NCI-H2107 treated with DMSO at 0.1 percent for 48 hours (cell line): ENCODE measurements around the gene SELENON.

Experiments used
- DNase-seq: peaks from one replicate; lab custom pipeline; 2025; ENCODE audit not compliant: unreplicated experiment; lab: John Stamatoyannopoulos, UW

SELENON gene

GRCh38 chr1:25770541-25771220, 29.3 kb upstream of the SELENON start:
- no peak for DNase-seq

DNA sequence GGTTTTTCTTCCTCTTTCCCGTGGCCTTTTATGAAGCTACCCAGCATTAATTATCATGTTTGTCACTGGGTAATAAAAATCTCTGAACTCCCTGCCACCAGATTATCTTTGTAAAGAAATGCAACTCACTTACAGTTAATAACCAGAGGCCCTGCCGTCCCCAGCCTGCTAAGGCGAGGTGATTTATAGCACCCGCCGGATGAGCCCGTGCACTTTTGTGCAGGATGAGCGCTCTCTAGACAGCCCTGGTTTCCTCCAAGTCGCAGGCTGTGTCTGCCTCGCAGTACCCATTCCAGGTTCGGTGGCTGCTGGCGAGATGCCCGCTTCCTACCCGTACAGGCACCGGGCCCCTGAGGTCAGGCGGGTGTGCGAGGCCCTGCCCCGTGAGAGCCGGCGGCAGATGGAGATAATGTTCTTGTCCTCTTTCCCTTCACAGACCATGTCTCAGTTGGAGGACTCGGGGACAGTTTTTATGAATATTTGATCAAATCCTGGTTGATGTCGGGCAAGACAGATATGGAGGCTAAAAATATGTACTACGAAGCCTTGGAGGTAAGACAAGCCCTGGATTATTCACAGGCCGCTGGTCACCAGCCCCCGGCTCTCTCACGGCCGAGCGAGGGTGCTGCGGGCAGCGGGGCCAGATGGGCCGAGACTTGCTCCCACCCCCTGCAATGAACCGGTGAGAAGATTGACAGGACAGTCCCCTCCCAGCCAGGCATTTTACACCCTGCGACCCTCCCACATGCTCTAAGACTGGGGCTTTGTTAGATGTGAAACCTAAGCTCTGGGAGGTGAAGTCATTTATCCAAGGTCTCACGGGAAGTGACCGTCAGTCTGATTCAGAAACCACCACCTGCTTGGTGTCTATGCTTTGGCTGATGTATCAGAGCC, 28.5 kb upstream of the SELENON start:
- DNase-seq: no peak

DNA sequence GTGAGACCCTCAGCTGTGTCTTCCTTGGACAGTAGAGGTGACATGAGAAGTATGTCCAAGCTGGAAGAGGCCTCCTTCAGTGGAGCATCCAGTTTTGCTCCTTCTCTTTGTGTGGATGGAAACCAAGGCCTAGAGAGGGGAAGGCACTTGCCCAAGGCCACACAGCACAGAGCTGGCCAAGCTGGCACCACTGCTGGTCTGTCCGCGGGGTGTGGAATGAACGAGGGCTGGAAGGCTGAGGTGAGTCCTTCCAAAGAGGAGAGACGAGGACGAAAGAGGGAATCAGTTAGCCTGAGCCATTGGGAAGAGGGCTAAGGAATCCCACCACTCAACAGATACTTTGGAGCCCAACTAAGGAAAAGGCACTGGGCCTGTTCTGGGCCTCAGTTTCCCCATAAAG, 27.8 kb upstream of the SELENON start:
- DNase-seq: no peak

- DNase-seq: no peak
Measured at GRCh38 chr1:25772692-25773245, 27.2 kb upstream of the SELENON start.

GRCh38 chr1:25773441-25774125, 26.4 kb upstream of the SELENON start:
- no peak for DNase-seq

GRCh38 chr1:25774206-25774803, 25.7 kb upstream of the SELENON start:
- no peak for DNase-seq

DNA sequence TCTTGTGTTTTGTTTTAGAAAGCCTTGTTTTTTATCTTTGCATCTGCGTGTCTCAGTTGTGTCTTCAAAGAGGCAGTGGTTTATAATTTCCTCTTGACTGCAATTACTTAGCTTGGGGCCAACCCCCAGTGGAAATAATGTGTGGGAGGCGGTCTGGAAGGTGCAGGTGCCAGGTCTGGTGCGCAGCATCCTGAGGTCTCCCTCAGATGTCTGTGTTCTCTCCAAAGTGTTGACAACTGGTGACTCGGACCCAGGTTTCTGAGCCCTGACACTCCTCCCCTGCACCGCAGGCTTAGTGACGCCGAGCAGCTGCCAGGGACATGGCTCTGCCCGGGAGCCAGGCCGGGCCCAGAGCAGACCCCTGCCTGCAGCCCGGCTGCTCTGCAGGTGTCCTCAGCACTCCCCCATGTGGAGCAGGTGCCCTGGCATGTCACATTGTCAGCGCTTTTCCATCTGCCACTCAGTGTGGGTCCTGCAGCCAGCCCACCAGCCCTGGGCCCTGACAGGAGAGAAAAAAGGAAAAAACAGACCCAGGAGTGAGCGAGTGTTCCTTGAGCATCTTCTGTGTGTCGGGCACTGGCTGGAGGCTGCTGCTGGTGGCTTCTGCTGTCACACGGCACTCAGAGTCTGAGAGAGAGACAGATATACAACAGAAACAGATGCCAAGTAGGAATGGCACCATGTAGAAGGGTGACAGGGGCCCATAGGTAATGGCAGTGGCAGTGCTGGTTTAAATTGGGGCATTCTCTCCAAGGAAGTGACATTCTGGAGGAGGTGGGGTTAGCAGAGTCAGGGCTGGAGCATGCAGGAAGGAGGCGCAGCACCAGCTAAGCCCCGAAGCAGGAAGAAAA, 24.8 kb upstream of the SELENON start:
- DNase-seq: peak; percentile 92

- no peak for DNase-seq
Measured at GRCh38 chr1:25779388-25779787, 20.6 kb upstream of the SELENON start.

DNA sequence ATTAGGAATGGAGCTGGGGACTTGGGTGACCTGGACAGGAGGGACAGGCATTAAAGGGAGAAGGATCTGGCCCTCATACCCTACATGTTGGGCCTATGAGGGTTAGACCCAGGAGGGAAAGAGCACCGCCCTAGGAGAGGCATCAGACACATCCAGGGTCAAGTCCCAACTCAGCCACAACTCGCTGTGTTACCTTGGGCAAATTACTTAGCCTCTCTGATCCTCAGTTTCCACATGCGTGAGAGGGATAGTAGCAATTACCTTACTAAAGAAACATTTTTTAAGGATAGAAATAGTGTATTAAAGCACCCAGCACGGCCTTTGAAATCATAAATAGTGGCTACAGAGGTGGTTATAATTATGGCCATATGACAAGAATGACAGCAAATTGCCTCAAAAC, 20.1 kb upstream of the SELENON start:
- no peak for DNase-seq

- no peak for DNase-seq
Measured at GRCh38 chr1:25780318-25781129, 19.5 kb upstream of the SELENON start.

DNA sequence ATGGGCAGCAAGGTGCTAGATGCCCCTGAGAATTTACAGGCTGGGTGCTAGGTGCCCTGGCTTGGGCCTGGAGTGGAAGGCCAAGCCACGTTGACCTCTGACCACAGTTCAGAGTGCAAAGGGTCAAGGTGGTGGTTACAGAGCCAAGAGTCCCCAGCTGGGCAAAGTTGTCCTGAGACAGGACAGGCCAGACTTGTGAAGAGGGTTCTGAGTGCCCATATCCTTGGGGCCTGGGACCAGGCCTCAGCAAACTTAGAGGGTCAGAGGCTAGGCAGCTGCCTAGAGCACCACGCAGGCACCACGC, 18.9 kb upstream of the SELENON start:
- no peak for DNase-seq

- DNase-seq: peak; percentile 94
Measured at GRCh38 chr1:25782608-25783201, 17.3 kb upstream of the SELENON start.

- no peak for DNase-seq
Measured at GRCh38 chr1:25784575-25785051, 15.4 kb upstream of the SELENON start.

DNA sequence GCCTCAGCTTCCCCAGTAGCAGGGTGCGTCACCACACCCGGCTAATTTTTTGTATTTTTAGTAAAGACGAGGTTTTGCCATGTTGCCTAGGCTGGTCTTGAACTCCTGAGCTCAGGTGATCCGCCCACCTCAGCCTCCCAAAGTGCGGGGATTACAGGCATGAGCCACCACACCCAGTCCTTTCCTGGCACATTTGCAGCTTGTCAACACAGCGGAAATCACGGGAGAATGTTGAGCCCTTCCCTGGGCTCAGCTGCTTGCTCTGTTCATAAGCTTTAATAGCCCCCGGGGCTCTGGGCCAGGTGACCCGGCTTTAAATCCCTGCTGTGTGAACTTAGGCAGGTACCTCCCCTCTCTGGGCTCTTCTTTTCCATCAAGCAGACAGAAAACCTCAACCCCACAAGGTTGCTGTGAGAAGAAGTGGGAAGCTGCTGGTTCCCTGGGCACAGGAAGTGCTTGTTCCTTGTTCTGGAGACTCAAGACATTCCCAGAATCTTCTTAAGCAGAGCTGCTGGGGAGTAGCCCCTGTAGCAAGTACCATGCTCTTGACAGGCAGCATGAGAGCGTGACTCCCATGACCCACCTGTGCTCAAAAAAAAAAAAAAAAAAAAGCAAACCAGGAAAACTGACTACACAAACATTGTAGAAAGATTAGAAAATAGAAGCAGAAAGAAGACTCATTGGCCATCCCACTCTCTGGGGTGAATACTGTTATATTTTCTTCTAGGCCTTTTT, 14.5 kb upstream of the SELENON start:
- DNase-seq: no peak

GRCh38 chr1:25786887-25787759, 12.9 kb upstream of the SELENON start:
- DNase-seq: no peak

DNA sequence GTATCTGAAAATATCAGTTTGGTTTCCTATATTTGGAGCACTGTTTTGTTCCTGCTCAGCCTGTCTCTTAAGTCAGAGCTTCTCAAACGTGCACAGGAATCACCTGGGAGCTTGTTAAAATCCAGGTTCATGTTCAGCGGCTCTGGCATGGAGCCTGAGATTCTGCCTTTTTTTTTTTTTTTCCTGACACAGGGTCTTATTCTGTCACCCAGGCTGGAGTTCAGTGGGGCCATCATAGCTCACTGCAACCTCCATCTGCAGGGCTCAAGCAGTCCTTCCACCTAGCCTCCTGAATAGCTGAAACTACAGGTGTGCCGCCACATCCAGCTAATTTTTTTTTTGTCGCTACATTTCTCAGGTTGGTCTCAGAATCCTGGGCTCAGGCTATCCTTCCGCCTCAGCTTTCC, 12.2 kb upstream of the SELENON start:
- DNase-seq: no peak

GRCh38 chr1:25790472-25790871, 9.5 kb upstream of the SELENON start:
- DNase-seq: no peak
